Kidney (tissue), 22 donors: ENCODE data around the gene MYOT. TPM values are rescaled to one million over a fixed set of nuclear protein-coding genes. Genes with fewer than 3 reads are reported as not detected.
A peak's percentile ranks its signal among the peaks of the same experiment; 100 is the strongest.

Source experiments
- DNase-seq, 5 donors: peaks; one replicate each; pipeline ENCODE4 v3.0.0-alpha.2; 2013 to 2020
- FAIRE-seq: peaks from 2 replicates; lab custom pipeline; 2012; peaks lifted over from hg19 to GRCh38; lab: Jason Lieb, UNC
- H3K27ac ChIP-seq, 2 donors: one replicate each; pipeline ENCODE4 v1.7.0; 2013; ENCODE audit warnings: low read depth in 2 of 2, low read length in 2 of 2, inconsistent platforms in 1 of 2
- H3K27me3 ChIP-seq: one replicate; pipeline ENCODE4 v1.7.1; 2013; ENCODE audit warnings: low read length, inconsistent platforms; ENCODE audit not compliant: control insufficient read depth, insufficient read depth
- H3K36me3 ChIP-seq, 3 donors: one replicate each; pipeline versions ENCODE4 v1.7.0 to v1.7.1; 2013; ENCODE audit warnings: low read length in 3 of 3, control low read depth in 1 of 3, inconsistent platforms in 1 of 3; ENCODE audit not compliant: insufficient read depth in 3 of 3, control insufficient read depth in 2 of 3
- H3K4me1 ChIP-seq, 3 donors: one replicate each; pipeline versions ENCODE4 v1.7.0 to v1.7.1; 2013; ENCODE audit warnings: low read length in 3 of 3, inconsistent platforms in 1 of 3, low read depth in 1 of 3; ENCODE audit not compliant: control insufficient read depth in 2 of 3, insufficient read depth in 2 of 3
- H3K4me3 ChIP-seq, 3 donors: one replicate each; pipeline versions ENCODE4 v1.7.0 to v1.8.1; 2013; ENCODE audit warnings: low read length in 3 of 3, control low read depth in 1 of 3, inconsistent platforms in 1 of 3
- H3K9ac ChIP-seq, 3 donors: one replicate each; pipeline versions ENCODE4 v1.7.0 to v1.7.1; 2013; ENCODE audit warnings: low read length in 3 of 3, control low read depth in 1 of 3, inconsistent platforms in 1 of 3
- H3K9me3 ChIP-seq, 3 donors: one replicate each; pipeline versions ENCODE4 v1.7.0 to v1.7.1; 2013; ENCODE audit warnings: low read length in 3 of 3, control low read depth in 1 of 3, inconsistent platforms in 1 of 3; ENCODE audit not compliant: control insufficient read depth in 2 of 3, insufficient read depth in 1 of 3
- intact Hi-C: fragments of 100-400 bp; cut with DNase I; formaldehyde crosslinking; loops from one replicate; pipeline ENCODE4 v1.11.1; 2022
- long read RNA-seq, 10 donors: library from polyadenylated mRNA in 1 of 10; unstranded in 1 of 10; transcript quantifications; one replicate each; pipeline ENCODE4 v2.0.0 and lab custom pipeline, GENCODE V29; 2021 to 2026
- polyA plus RNA-seq: library from polyadenylated mRNA; stranded (reverse); fragments of 350-450 nt; fragmentation: Illumina TruSeq; extraction: RNeasy Lipid Tissue Mini Kit (QIAGEN cat#74804); gene quantifications from one replicate; pipeline ENCODE4 v1.2.3, GENCODE V29; 2014; ENCODE audit warnings: low read depth, low replicate concordance; ENCODE audit not compliant: insufficient read depth
- total RNA-seq: library from RNA; stranded (reverse); fragmentation: NEBNext Ultra II Directional; extraction: Animal tissue kit (Norgen Biotek cat#: 25700); gene quantifications from one replicate; pipeline ENCODE4 v1.2.1, GENCODE V29; 2021
- TF ChIP-seq, protein P1 (sequence below): IDR thresholded peaks from 3 replicates; pipeline ENCODE4 v1.5.1; 2012; ENCODE audit warnings: mild to moderate bottlenecking, moderate library complexity, borderline replicate concordance; ENCODE audit not compliant: insufficient read depth; ENCODE audit errors: extremely low read depth
- donor health status: control.
- donor health status: control.
- donor health status: control.
- donor health status: control.
- donor health status: control.
- donor health status: DM: yes; HTN: yes; CAD: no.
- donor health status: Normal renal cell carcinoma (clear cell type).

The MYOT gene, protein sequence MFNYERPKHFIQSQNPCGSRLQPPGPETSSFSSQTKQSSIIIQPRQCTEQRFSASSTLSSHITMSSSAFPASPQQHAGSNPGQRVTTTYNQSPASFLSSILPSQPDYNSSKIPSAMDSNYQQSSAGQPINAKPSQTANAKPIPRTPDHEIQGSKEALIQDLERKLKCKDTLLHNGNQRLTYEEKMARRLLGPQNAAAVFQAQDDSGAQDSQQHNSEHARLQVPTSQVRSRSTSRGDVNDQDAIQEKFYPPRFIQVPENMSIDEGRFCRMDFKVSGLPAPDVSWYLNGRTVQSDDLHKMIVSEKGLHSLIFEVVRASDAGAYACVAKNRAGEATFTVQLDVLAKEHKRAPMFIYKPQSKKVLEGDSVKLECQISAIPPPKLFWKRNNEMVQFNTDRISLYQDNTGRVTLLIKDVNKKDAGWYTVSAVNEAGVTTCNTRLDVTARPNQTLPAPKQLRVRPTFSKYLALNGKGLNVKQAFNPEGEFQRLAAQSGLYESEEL
- total RNA-seq = 0.94 TPM
- polyA plus RNA-seq = 2.3 TPM
- long read RNA-seq, donor 1, partial matches to known transcripts = 0 of 1 reads
- long read RNA-seq, donor 1, other reads (novel, unspliced or antisense) = 0 of 1 reads
- long read RNA-seq, donor 2 = 0 reads
- long read RNA-seq, donor 3 = 0 reads
- long read RNA-seq, donor 4, partial matches to known transcripts = 0 of 1 reads
- long read RNA-seq, donor 4, other reads (novel, unspliced or antisense) = 0 of 1 reads
- long read RNA-seq, donor 5 = 0 reads
- long read RNA-seq, donor 6 = 0 reads
- long read RNA-seq, donor 7, partial matches to known transcripts = 0 of 2 reads
- long read RNA-seq, donor 7, other reads (novel, unspliced or antisense) = 2 of 2 reads
- long read RNA-seq, donor 8 = 0 reads
- long read RNA-seq, donor 9 = 0 reads
- long read RNA-seq, donor 10 = 0 reads

DNA sequence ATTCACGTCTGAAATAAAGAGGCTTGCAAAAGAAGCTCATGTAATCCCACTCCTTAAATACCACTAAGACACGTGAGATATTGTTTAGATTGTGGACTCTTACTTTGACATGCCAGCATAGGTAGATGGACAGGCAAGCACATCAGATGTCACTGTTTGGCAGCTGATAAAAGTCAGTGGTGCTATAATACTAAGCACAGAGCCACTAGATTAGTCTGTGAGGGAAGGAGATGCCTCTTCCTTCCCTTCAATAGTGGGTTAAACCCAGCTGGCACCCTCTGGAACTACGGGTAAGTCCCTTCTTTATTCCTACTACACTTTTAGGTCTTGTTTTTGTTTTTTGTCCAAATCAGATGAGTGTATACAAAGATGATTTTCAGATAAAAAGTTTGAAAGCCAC, at the start of gene MYOT:
TSS of gene MYOT (plus strand) at position 197 of the 400 bp plus-strand sequence. CDS start 2,792 bp downstream, outside the sequence.
- Histone ChIP-seq H3K36me3 (no peaks in the 10 kb centered on the region), H3K4me3 (no peak within 1 kb of the TSS), H3K9ac (no peak within 1 kb of the TSS), H3K27ac (no peak within 1 kb of the TSS), H3K4me1 (no peaks in the 10 kb centered on the region), H3K27me3 (no peaks in the 10 kb centered on the region), H3K9me3 (no peaks in the 10 kb centered on the region)
- intact Hi-C loops = no loop called here
- TF ChIP-seq, protein P1, sequence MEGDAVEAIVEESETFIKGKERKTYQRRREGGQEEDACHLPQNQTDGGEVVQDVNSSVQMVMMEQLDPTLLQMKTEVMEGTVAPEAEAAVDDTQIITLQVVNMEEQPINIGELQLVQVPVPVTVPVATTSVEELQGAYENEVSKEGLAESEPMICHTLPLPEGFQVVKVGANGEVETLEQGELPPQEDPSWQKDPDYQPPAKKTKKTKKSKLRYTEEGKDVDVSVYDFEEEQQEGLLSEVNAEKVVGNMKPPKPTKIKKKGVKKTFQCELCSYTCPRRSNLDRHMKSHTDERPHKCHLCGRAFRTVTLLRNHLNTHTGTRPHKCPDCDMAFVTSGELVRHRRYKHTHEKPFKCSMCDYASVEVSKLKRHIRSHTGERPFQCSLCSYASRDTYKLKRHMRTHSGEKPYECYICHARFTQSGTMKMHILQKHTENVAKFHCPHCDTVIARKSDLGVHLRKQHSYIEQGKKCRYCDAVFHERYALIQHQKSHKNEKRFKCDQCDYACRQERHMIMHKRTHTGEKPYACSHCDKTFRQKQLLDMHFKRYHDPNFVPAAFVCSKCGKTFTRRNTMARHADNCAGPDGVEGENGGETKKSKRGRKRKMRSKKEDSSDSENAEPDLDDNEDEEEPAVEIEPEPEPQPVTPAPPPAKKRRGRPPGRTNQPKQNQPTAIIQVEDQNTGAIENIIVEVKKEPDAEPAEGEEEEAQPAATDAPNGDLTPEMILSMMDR = no peak
- DNase-seq = no peak
- FAIRE-seq = no peak

DNA sequence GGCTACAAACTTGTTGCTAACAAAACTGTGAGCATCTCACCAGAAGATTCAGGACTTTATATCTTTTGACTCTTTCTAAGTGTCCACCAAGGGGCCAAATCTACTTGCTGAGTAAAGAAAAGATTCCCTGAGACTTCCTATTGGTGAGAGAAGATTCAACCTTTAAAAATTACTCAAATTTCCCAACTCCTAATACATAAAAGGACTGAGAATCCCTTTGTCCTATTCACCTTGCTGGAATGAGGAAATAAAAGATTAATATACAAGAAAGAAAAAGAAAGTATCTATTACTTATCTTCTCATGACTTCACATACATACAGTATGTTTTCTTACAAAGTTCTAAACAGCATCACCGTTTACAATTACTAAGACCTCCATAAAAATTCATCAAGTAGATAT, 47.9 kb upstream of the MYOT start:
- Histone ChIP-seq H3K27ac (no peak overlapping the region), H3K9me3 (no peaks in the 10 kb centered on the region), H3K27me3 (no peaks in the 10 kb centered on the region), H3K36me3 (no peaks in the 10 kb centered on the region), H3K4me1 (peaks cover 0 to 7% (median 0%) of the 10 kb centered on the region in 3 donors), H3K9ac (no peak overlapping the region), H3K4me3 (no peak overlapping the region)
- intact Hi-C loops = no loop called here
- no peak for DNase-seq
- FAIRE-seq = no peak
- TF ChIP-seq, protein P1 = no peak

DNA sequence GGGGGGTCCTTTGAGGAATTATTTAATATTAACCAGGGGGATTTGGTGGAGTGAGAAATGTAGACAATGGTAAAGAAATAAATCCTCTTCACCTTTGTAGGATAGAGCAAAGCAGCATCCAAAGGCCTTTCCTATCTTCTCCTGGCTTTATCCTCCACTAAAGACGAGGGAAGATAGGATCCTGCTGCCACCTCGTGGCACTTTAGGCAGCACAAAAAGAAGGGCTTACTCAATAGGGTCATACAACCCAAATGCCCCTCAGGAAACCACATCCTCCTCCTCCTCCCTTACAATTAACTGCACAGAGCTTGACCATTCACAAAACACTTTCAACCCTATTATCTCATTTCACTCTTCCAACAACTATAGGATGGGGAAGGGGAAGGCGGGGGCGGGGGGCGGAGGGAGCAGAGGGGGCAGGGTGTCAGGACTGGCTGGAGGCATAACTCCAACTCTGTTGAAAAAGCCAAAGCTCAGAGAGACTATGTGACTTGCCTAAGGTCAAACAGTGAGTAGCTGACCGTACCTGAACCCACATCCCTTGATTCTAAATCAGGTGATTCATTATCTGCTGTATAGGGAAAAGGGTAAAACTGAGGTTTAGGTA, 45.4 kb upstream of the MYOT start:
- Histone ChIP-seq H3K4me1 (no peaks in the 10 kb centered on the region), H3K9me3 (peaks cover 0 to 2% (median 0%) of the 10 kb centered on the region in 3 donors), H3K27ac (no peak overlapping the region), H3K36me3 (no peaks in the 10 kb centered on the region), H3K4me3 (no peak overlapping the region), H3K9ac (no peak overlapping the region), H3K27me3 (no peaks in the 10 kb centered on the region)
- TF ChIP-seq, protein P1 = peak; percentile 75
- DNase-seq (peak in 4 of 5 donors; percentile 34 to 75 (median 48)), FAIRE-seq (no peak)
- intact Hi-C loops = no loop called here
